Astrocyte (in vitro differentiated cells and primary cell): ENCODE results near the gene PRSS23. TPM values are rescaled to one million over a fixed set of nuclear protein-coding genes. Genes with fewer than 3 reads are reported as not detected.

Experiments
- DNase-seq: peaks from one replicate; pipeline ENCODE4 v3.0.0-alpha.2; 2010; ENCODE audit warnings: low read depth
- FAIRE-seq: peaks from 2 replicates; lab custom pipeline; 2011; peaks lifted over from hg19 to GRCh38; lab: Jason Lieb, UNC
- H2AFZ ChIP-seq: 2 replicates; pipeline ENCODE4 v1.6.0; 2012; ENCODE audit warnings: low read depth, low read length, inconsistent platforms
- H3K27ac ChIP-seq: 2 replicates; pipeline ENCODE4 v1.5.1; 2011; ENCODE audit warnings: low read depth, low read length, inconsistent platforms
- H3K27me3 ChIP-seq: 2 replicates; pipeline ENCODE4 v1.6.0; 2011; ENCODE audit warnings: low read length, inconsistent platforms; ENCODE audit not compliant: insufficient read depth
- H3K36me3 ChIP-seq: 2 replicates; pipeline ENCODE4 v1.5.1; 2011; ENCODE audit warnings: low read length, inconsistent platforms; ENCODE audit not compliant: insufficient read depth
- H3K4me1 ChIP-seq: 2 replicates; pipeline ENCODE4 v1.5.1; 2011; ENCODE audit warnings: low read length, inconsistent platforms; ENCODE audit not compliant: insufficient read depth
- H3K4me2 ChIP-seq: 2 replicates; pipeline ENCODE4 v1.6.0; 2012; ENCODE audit warnings: low read length, inconsistent platforms
- H3K4me3 ChIP-seq: 2 replicates; pipeline ENCODE4 v1.5.1; 2011; ENCODE audit warnings: low read depth, mild to moderate bottlenecking, low read length, inconsistent platforms; ENCODE audit not compliant: insufficient read depth
- H3K79me2 ChIP-seq: 2 replicates; pipeline ENCODE4 v1.6.0; 2012; ENCODE audit warnings: mild to moderate bottlenecking, low read length, inconsistent platforms; ENCODE audit not compliant: insufficient read depth
- H3K9ac ChIP-seq: 2 replicates; pipeline ENCODE4 v1.6.0; 2012; ENCODE audit warnings: mild to moderate bottlenecking, low read length, inconsistent platforms
- H3K9me3 ChIP-seq: 2 replicates; pipeline ENCODE4 v1.5.1; 2012; ENCODE audit warnings: low read depth, mild to moderate bottlenecking, low read length, inconsistent platforms; ENCODE audit not compliant: insufficient read depth
- H4K20me1 ChIP-seq: 2 replicates; pipeline ENCODE4 v1.6.0; 2012; ENCODE audit warnings: low read length, inconsistent platforms; ENCODE audit not compliant: insufficient read depth
- H3K27ac Mint-ChIP-seq: one replicate; pipeline ENCODE4 v1.8.0; 2021; ENCODE audit warnings: mild to moderate bottlenecking, mixed read lengths; ENCODE audit not compliant: unreplicated experiment
- H3K27me3 Mint-ChIP-seq: one replicate; pipeline ENCODE4 v1.8.0; 2021; ENCODE audit warnings: low read depth, mixed read lengths; ENCODE audit not compliant: unreplicated experiment
- H3K36me3 Mint-ChIP-seq: one replicate; pipeline ENCODE4 v1.8.0; 2021; ENCODE audit warnings: low read depth, mixed read lengths; ENCODE audit not compliant: unreplicated experiment
- H3K4me1 Mint-ChIP-seq: one replicate; pipeline ENCODE4 v1.8.0; 2021; ENCODE audit warnings: low read depth, mixed read lengths; ENCODE audit not compliant: unreplicated experiment
- H3K4me3 Mint-ChIP-seq: one replicate; pipeline ENCODE4 v1.8.0; 2021; ENCODE audit warnings: mild to moderate bottlenecking, moderate library complexity, mixed read lengths; ENCODE audit not compliant: unreplicated experiment
- H3K9me3 Mint-ChIP-seq: one replicate; pipeline ENCODE4 v1.8.0; 2021; ENCODE audit warnings: mild to moderate bottlenecking, mixed read lengths; ENCODE audit not compliant: unreplicated experiment
- EZH2 ChIP-seq: IDR thresholded peaks from 2 replicates; pipeline ENCODE4 v1.6.1; 2012; ENCODE audit warnings: mild to moderate bottlenecking, low read length, inconsistent platforms; ENCODE audit not compliant: insufficient read depth
- total RNA-seq: library from RNA; stranded (reverse); gene quantifications from 2 replicates; pipeline ENCODE4 v1.2.1, GENCODE V29; 2021
- TF ChIP-seq, protein P1 (sequence below): IDR thresholded peaks from 2 replicates; pipeline ENCODE4 v1.5.1; 2011; ENCODE audit warnings: low read depth, mild to moderate bottlenecking, inconsistent platforms, low read length, moderate library complexity; ENCODE audit not compliant: insufficient read depth

PRSS23 gene
- total RNA-seq, 1 donor from 2014 or later: 717 TPM

DNA sequence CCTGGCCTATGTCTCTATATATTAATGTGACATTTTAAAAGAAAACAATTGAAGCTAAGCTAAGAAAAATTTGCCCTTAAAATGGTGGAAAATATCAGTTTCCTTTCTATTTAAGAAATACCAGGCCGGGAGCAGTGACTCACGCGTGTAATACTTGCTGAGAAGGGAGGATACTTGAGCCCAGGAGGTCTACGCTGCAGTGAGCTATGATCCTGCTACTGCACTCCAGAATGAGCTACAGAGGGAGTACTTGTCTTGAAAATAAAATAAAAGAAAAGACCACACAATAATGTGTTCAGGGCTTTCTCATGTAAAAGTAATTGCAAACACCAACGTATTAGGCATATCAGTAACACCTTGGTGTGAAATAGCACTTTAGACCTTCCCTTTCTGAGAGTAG lies 1.4 kb upstream of the PRSS23 start:
- H3K4me1 ChIP-seq: peaks cover 33% of the 10 kb centered on the region
- no peaks in the 10 kb centered on the region for H3K27me3 ChIP-seq
- H3K79me2 ChIP-seq: peaks cover 36% of the 10 kb centered on the region
- no peak for TF ChIP-seq EZH2
- TF ChIP-seq, protein P1, sequence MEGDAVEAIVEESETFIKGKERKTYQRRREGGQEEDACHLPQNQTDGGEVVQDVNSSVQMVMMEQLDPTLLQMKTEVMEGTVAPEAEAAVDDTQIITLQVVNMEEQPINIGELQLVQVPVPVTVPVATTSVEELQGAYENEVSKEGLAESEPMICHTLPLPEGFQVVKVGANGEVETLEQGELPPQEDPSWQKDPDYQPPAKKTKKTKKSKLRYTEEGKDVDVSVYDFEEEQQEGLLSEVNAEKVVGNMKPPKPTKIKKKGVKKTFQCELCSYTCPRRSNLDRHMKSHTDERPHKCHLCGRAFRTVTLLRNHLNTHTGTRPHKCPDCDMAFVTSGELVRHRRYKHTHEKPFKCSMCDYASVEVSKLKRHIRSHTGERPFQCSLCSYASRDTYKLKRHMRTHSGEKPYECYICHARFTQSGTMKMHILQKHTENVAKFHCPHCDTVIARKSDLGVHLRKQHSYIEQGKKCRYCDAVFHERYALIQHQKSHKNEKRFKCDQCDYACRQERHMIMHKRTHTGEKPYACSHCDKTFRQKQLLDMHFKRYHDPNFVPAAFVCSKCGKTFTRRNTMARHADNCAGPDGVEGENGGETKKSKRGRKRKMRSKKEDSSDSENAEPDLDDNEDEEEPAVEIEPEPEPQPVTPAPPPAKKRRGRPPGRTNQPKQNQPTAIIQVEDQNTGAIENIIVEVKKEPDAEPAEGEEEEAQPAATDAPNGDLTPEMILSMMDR: no peak
- H3K36me3 Mint-ChIP-seq: peaks cover 4% of the 10 kb centered on the region
- H3K9ac ChIP-seq: peak overlapping the region; percentile 95
- no peaks in the 10 kb centered on the region for H3K27me3 Mint-ChIP-seq
- no peaks in the 10 kb centered on the region for H3K9me3 ChIP-seq
- no peak overlapping the region for H3K4me3 ChIP-seq
- DNase-seq: peak; percentile 81
- H3K27ac ChIP-seq: peak overlapping the region; percentile 76
- no peaks in the 10 kb centered on the region for H3K9me3 Mint-ChIP-seq
- peaks cover 20% of the 10 kb centered on the region for H3K4me1 Mint-ChIP-seq
- peak overlapping the region; percentile 86 for H3K4me2 ChIP-seq
- peak; percentile 41 for FAIRE-seq
- H3K36me3 ChIP-seq: no peaks in the 10 kb centered on the region
- H4K20me1 ChIP-seq: peaks cover 7% of the 10 kb centered on the region
- peak overlapping the region; percentile 90 for H3K27ac Mint-ChIP-seq
- H3K4me3 Mint-ChIP-seq: no peak overlapping the region
- H2AFZ ChIP-seq: no peak overlapping the region

DNA sequence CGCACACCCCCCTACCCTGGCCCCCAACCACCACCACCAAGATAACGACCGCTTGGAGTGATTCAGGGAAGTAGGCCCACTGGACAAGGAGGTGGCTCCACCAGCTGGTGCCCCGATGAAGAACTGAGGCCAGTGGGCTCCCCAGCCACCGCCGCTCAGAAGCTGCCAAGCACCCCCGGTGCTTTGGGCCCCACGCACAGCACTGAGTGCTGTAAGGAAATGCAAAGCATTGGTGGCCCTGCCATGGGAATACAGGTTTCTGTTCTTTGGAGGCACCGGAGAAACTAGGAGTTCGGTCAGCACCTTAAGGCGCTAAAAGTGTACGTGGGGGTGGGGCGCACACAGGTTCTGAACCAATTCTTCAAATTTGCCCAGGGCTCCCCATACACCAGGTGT lies 664 bp upstream of the PRSS23 start:
- no peaks in the 10 kb centered on the region for H3K27me3 Mint-ChIP-seq
- Histone ChIP-seq H3K36me3 (no peaks in the 10 kb centered on the region), H3K79me2 (peaks cover 43% of the 10 kb centered on the region), H3K27me3 (no peaks in the 10 kb centered on the region), H3K27ac (peak overlapping the region; percentile 76), H3K4me1 (peaks cover 39% of the 10 kb centered on the region), H2AFZ (peak overlapping the region; percentile 54), H3K9me3 (no peaks in the 10 kb centered on the region), H3K4me3 (peak overlapping the region; percentile 87), H4K20me1 (peaks cover 7% of the 10 kb centered on the region), H3K9ac (peak overlapping the region; percentile 95), H3K4me2 (peak overlapping the region; percentile 86)
- DNase-seq (no peak), FAIRE-seq (no peak)
- H3K4me3 Mint-ChIP-seq: peak overlapping the region; percentile 80
- TF ChIP-seq, protein P1: no peak
- TF ChIP-seq EZH2: no peak
- peaks cover 23% of the 10 kb centered on the region for H3K4me1 Mint-ChIP-seq
- H3K36me3 Mint-ChIP-seq: peaks cover 4% of the 10 kb centered on the region
- peak overlapping the region; percentile 90 for H3K27ac Mint-ChIP-seq
- H3K9me3 Mint-ChIP-seq: no peaks in the 10 kb centered on the region

DNA sequence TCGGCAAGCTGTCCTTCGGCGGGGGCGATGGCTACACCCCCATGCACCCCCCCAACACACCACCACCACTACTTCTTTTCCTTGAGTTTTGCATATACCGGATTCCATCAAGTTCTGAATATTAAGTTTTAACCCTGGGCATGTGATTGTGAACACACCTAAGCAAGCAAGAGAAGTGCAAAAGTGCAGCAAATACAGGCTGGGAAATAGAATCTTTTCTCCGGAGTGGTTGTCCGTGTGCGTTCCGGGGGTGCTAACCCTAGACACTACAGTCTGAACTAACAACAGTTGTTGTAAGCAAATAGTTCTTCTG lies 574 bp downstream of the PRSS23 start:
- peaks cover 33% of the 10 kb centered on the region for H3K4me1 Mint-ChIP-seq
- H3K79me2 ChIP-seq: peaks cover 55% of the 10 kb centered on the region
- no peak for FAIRE-seq

More for the DNA sequence above, 574 bp downstream of the PRSS23 start:
- peaks cover 7% of the 10 kb centered on the region for H4K20me1 ChIP-seq
- H3K9ac ChIP-seq: peak overlapping the region; percentile 95
- Mint-ChIP-seq H3K9me3 (no peaks in the 10 kb centered on the region), H3K27me3 (no peaks in the 10 kb centered on the region), H3K27ac (peak overlapping the region; percentile 95), H3K4me3 (peak overlapping the region; percentile 95), H3K36me3 (peaks cover 4% of the 10 kb centered on the region)
- DNase-seq: no peak
- H2AFZ ChIP-seq: peak overlapping the region; percentile 9
- peaks cover 48% of the 10 kb centered on the region for H3K4me1 ChIP-seq
- peaks cover under 1% of the 10 kb centered on the region for H3K36me3 ChIP-seq
- H3K27me3 ChIP-seq: no peaks in the 10 kb centered on the region
- H3K4me3 ChIP-seq: peak overlapping the region; percentile 87
- H3K4me2 ChIP-seq: peak overlapping the region; percentile 86
- peak overlapping the region; percentile 76 for H3K27ac ChIP-seq
- no peak for TF ChIP-seq EZH2
- TF ChIP-seq, protein P1: no peak
- H3K9me3 ChIP-seq: no peaks in the 10 kb centered on the region
